ENCODE results near the gene NODAL.

The NODAL gene

GRCh38 chr10:70445718-70446657, 4.5 kb upstream of the NODAL start:
- no peak for TF ChIP-seq EGR1 (IDR thresholded peaks at IDR 0.05)
- TF ChIP-seq NFIC (IDR thresholded peaks at IDR 0.05) = no peak
- no peak for TF ChIP-seq TAF1 (IDR thresholded peaks at IDR 0.05; ENCODE audit: low read depth)
- no peak for TF ChIP-seq CREB1 (IDR thresholded peaks at IDR 0.05; ENCODE audit: low read depth)
- no peak for TF ChIP-seq EP300 (IDR thresholded peaks at IDR 0.05; ENCODE audit: borderline replicate concordance)
- no peak for TF ChIP-seq YY1 (IDR thresholded peaks at IDR 0.05; ENCODE audit: low read depth)
- TF ChIP-seq MAX (IDR thresholded peaks at IDR 0.05) = no peak
- no peak for TF ChIP-seq ZBTB7A (IDR thresholded peaks at IDR 0.05; ENCODE audit: low read depth)
- no peak for TF ChIP-seq USF1 (IDR thresholded peaks at IDR 0.05)
- no peak for TF ChIP-seq TEAD4 (IDR thresholded peaks at IDR 0.05)
- TF ChIP-seq TCF12 (IDR thresholded peaks at IDR 0.05; ENCODE audit: low read depth) = no peak
- TF ChIP-seq FOXM1 (IDR thresholded peaks at IDR 0.05; ENCODE audit: borderline replicate concordance, low read depth) = no peak

GRCh38 chr10:70444744-70445143, 3.3 kb upstream of the NODAL start:
- TF ChIP-seq MAX (IDR thresholded peaks at IDR 0.05) (no peak), ZBTB7A (IDR thresholded peaks at IDR 0.05; ENCODE audit: low read depth) (no peak), EP300 (IDR thresholded peaks at IDR 0.05; ENCODE audit: borderline replicate concordance) (no peak)

GRCh38 chr10:70442332-70442988, 979 bp upstream of the NODAL start:
- TF ChIP-seq RAD21 (IDR thresholded peaks at IDR 0.05; ENCODE audit: low read depth) = no peak
- no peak for TF ChIP-seq FOXM1 (IDR thresholded peaks at IDR 0.05; ENCODE audit: borderline replicate concordance, low read depth)
- no peak for TF ChIP-seq EP300 (IDR thresholded peaks at IDR 0.05; ENCODE audit: borderline replicate concordance)
- TF ChIP-seq MAX (IDR thresholded peaks at IDR 0.05) = no peak
- no peak for TF ChIP-seq YY1 (IDR thresholded peaks at IDR 0.05; ENCODE audit: low read depth)
- no peak for TF ChIP-seq CREB1 (IDR thresholded peaks at IDR 0.05; ENCODE audit: low read depth)
- TF ChIP-seq ZBTB7A (IDR thresholded peaks at IDR 0.05; ENCODE audit: low read depth) = no peak

GRCh38 chr10:70441895-70442309, 421 bp upstream of the NODAL start:
- TF ChIP-seq FOXM1 (IDR thresholded peaks at IDR 0.05; ENCODE audit: borderline replicate concordance, low read depth) = no peak
- no peak for TF ChIP-seq REST (IDR thresholded peaks at IDR 0.05; ENCODE audit: low read depth)
- no peak for TF ChIP-seq ZBTB7A (IDR thresholded peaks at IDR 0.05; ENCODE audit: low read depth)
- TF ChIP-seq TAF1 (IDR thresholded peaks at IDR 0.05; ENCODE audit: low read depth) = no peak
- no peak for TF ChIP-seq TEAD4 (IDR thresholded peaks at IDR 0.05)
- no peak for TF ChIP-seq TCF12 (IDR thresholded peaks at IDR 0.05; ENCODE audit: low read depth)
- no peak for TF ChIP-seq YY1 (IDR thresholded peaks at IDR 0.05; ENCODE audit: low read depth)
- TF ChIP-seq NFIC (IDR thresholded peaks at IDR 0.05) = no peak
- TF ChIP-seq RAD21 (IDR thresholded peaks at IDR 0.05; ENCODE audit: low read depth) = no peak
- TF ChIP-seq CEBPB (IDR thresholded peaks at IDR 0.05) = no peak
- TF ChIP-seq CREB1 (IDR thresholded peaks at IDR 0.05; ENCODE audit: low read depth) = no peak
- no peak for TF ChIP-seq USF1 (IDR thresholded peaks at IDR 0.05)
- no peak for TF ChIP-seq MAX (IDR thresholded peaks at IDR 0.05)
- no peak for TF ChIP-seq EGR1 (IDR thresholded peaks at IDR 0.05)
- no peak for TF ChIP-seq EP300 (IDR thresholded peaks at IDR 0.05; ENCODE audit: borderline replicate concordance)

- TF ChIP-seq TCF12 (IDR thresholded peaks at IDR 0.05; ENCODE audit: low read depth) (no peak), MAX (IDR thresholded peaks at IDR 0.05) (no peak), EP300 (IDR thresholded peaks at IDR 0.05; ENCODE audit: borderline replicate concordance) (no peak), CEBPB (IDR thresholded peaks at IDR 0.05) (no peak), RAD21 (IDR thresholded peaks at IDR 0.05; ENCODE audit: low read depth) (no peak), TAF1 (IDR thresholded peaks at IDR 0.05; ENCODE audit: low read depth) (no peak), USF1 (IDR thresholded peaks at IDR 0.05) (no peak), ZBTB7A (IDR thresholded peaks at IDR 0.05; ENCODE audit: low read depth) (no peak), YY1 (IDR thresholded peaks at IDR 0.05; ENCODE audit: low read depth) (no peak), NFIC (IDR thresholded peaks at IDR 0.05) (no peak), FOXM1 (IDR thresholded peaks at IDR 0.05; ENCODE audit: borderline replicate concordance, low read depth) (no peak), REST (IDR thresholded peaks at IDR 0.05; ENCODE audit: low read depth) (no peak)
Measured at GRCh38 chr10:70440296-70441160, 953 bp downstream of the NODAL start.

All from Ishikawa (cell line).